AG09319 (cell line): ENCODE results near the gene AP1S3.
"Not testable (repeated sequence)": the region's sequence is repeated elsewhere in the genome, so short reads cannot be mapped to it uniquely, and the experiment has no call there.

ENCODE experiments used
- DNase-seq: peaks from one replicate; pipeline ENCODE4 v3.0.0-alpha.2; 2010; ENCODE audit warnings: low read depth; ENCODE audit errors: extremely low read depth
- TF ChIP-seq, protein P1 (sequence below): IDR thresholded peaks from 2 replicates; pipeline ENCODE4 v1.5.1; 2011; ENCODE audit warnings: low read depth, mild to moderate bottlenecking, inconsistent platforms, low read length, moderate library complexity

The AP1S3 gene

GRCh38 chr2:223771475-223771874, 65.9 kb downstream of the AP1S3 start:
- peak; percentile 10 for DNase-seq
- TF ChIP-seq, protein P1, sequence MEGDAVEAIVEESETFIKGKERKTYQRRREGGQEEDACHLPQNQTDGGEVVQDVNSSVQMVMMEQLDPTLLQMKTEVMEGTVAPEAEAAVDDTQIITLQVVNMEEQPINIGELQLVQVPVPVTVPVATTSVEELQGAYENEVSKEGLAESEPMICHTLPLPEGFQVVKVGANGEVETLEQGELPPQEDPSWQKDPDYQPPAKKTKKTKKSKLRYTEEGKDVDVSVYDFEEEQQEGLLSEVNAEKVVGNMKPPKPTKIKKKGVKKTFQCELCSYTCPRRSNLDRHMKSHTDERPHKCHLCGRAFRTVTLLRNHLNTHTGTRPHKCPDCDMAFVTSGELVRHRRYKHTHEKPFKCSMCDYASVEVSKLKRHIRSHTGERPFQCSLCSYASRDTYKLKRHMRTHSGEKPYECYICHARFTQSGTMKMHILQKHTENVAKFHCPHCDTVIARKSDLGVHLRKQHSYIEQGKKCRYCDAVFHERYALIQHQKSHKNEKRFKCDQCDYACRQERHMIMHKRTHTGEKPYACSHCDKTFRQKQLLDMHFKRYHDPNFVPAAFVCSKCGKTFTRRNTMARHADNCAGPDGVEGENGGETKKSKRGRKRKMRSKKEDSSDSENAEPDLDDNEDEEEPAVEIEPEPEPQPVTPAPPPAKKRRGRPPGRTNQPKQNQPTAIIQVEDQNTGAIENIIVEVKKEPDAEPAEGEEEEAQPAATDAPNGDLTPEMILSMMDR, result no peak

DNA sequence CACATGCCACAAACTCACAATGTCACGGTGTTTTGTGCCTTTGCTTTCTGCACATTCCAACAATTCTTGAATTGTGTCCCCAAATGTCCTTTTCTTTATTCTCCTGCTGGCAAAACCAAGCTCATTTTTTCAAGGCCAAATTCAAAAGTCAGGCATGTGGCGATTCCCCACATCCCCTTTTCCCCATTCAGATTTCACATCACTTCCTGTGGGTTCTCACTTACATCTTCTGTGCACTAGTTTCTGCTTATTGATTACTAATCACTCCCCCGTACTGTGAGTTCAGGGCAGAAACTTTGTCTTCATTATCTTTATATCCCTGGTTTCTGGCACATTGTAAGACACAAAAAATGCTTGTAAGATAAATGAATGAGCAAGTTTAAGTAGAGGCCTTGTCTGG, 69.2 kb downstream of the AP1S3 start:
- TF ChIP-seq, protein P1, result no peak
- no peak for DNase-seq

- DNase-seq, result no peak
- TF ChIP-seq, protein P1, result no peak
These were observed 70.0 kb downstream of the AP1S3 start for GRCh38 chr2:223767341-223767740.

- DNase-seq, result no peak
- TF ChIP-seq, protein P1, result no peak
These were observed 72.1 kb downstream of the AP1S3 start for GRCh38 chr2:223765221-223765785.

- TF ChIP-seq, protein P1, result no peak
- DNase-seq, result no peak
These were observed 72.6 kb downstream of the AP1S3 start for GRCh38 chr2:223764796-223765195.

GRCh38 chr2:223762853-223763252, 74.5 kb downstream of the AP1S3 start:
- DNase-seq, result no peak
- TF ChIP-seq, protein P1, result no peak

GRCh38 chr2:223761746-223762145, 75.6 kb downstream of the AP1S3 start:
- not testable (repeated sequence) for DNase-seq

- TF ChIP-seq, protein P1, result no peak
- peak; percentile 19 for DNase-seq
These were observed 76.4 kb downstream of the AP1S3 start for GRCh38 chr2:223760838-223761502.
